IMR-90 (cell line): ENCODE results near the gene SLC2A1. TPM values are rescaled to one million over a fixed set of nuclear protein-coding genes. Genes with fewer than 3 reads are reported as not detected.

ENCODE experiments used
- ATAC-seq: fragments of 200-7000 bp; cut with Tn5 transposase; 2 replicates; pipeline ENCODE4 v1.9.1; 2020; ENCODE audit warnings: low read depth, mild to moderate bottlenecking, moderate library complexity
- BruUV-seq: library from RNA; stranded (reverse); fragments of 400-500 nt; replicated peaks from 2 replicates; lab custom pipeline; 2021; lab: Mats Ljungman, UMichigan
- CTCF ChIA-PET: fragments of 300-600 bp; formaldehyde crosslinking; extraction: SDS; loops from one replicate; lab custom pipeline; 2021; ENCODE audit warnings: antibody characterized with exemption; lab: Yijun Ruan, JAX
- POLR2A ChIA-PET: fragments of 300-600 bp; sonication (Branson Sonifier 250); formaldehyde crosslinking; loops from one replicate; lab custom pipeline; 2022; ENCODE audit warnings: antibody characterized with exemption; ENCODE audit not compliant: unreplicated experiment; lab: Charles Lee
- DNase-seq: peaks from one replicate; pipeline ENCODE4 v3.0.0; 2013
- H2AFZ ChIP-seq: replicated peaks from 2 replicates; pipeline ENCODE3; 2013; ENCODE audit warnings: low read length, mild to moderate bottlenecking; ENCODE audit not compliant: poor library complexity
- H2AK5ac ChIP-seq: 2 replicates; pipeline ENCODE4 v1.6.1; 2013; ENCODE audit warnings: low read depth, low read length, inconsistent platforms
- H2AK9ac ChIP-seq: replicated peaks from 2 replicates; pipeline ENCODE3; 2013; ENCODE audit warnings: mild to moderate bottlenecking, low read depth, low read length, moderate library complexity; ENCODE audit not compliant: poor library complexity
- H2BK120ac ChIP-seq: 2 replicates; pipeline ENCODE4 v1.6.1; 2013; ENCODE audit warnings: low read depth, low read length, inconsistent platforms
- H2BK15ac ChIP-seq: 3 replicates; pipeline ENCODE4 v1.6.1; 2013; ENCODE audit warnings: low read depth, low read length, inconsistent platforms
- H2BK20ac ChIP-seq: 2 replicates; pipeline ENCODE4 v1.6.1; 2013; ENCODE audit warnings: low read depth, mild to moderate bottlenecking, inconsistent platforms, low read length, moderate library complexity
- H2BK5ac ChIP-seq: 2 replicates; pipeline ENCODE4 v1.6.1; 2013; ENCODE audit warnings: mild to moderate bottlenecking, low read depth, low read length, inconsistent platforms; ENCODE audit not compliant: poor library complexity, severe bottlenecking
- H3K14ac ChIP-seq: replicated peaks from 2 replicates; pipeline ENCODE4 v1.6.1; 2013; ENCODE audit warnings: low read depth, low read length, inconsistent platforms
- H3K18ac ChIP-seq: 2 replicates; pipeline ENCODE4 v1.6.1; 2013; ENCODE audit warnings: low read depth, low read length, control low read depth
- H3K23ac ChIP-seq: 2 replicates; pipeline ENCODE4 v1.6.1; 2013; ENCODE audit warnings: low read depth, low read length, inconsistent platforms
- H3K27ac ChIP-seq: 2 replicates; pipeline ENCODE4 v1.5.1; 2013; ENCODE audit warnings: mild to moderate bottlenecking, control low read depth, low read length; ENCODE audit not compliant: insufficient read depth
- H3K27me3 ChIP-seq: 2 replicates; pipeline ENCODE4 v1.6.1; 2013; ENCODE audit warnings: low read length; ENCODE audit not compliant: control insufficient read depth, insufficient read depth
- H3K36me3 ChIP-seq: 2 replicates; pipeline ENCODE4 v1.6.1; 2013; ENCODE audit warnings: low read length, mixed read lengths; ENCODE audit not compliant: control insufficient read depth, insufficient read depth
- H3K4ac ChIP-seq: 2 replicates; pipeline ENCODE4 v1.6.1; 2013; ENCODE audit warnings: low read depth, low read length, inconsistent platforms
- H3K4me1 ChIP-seq: 2 replicates; pipeline ENCODE4 v1.6.1; 2013; ENCODE audit warnings: low read length, mixed read lengths; ENCODE audit not compliant: control insufficient read depth, insufficient read depth
- H3K4me2 ChIP-seq: 2 replicates; pipeline ENCODE4 v1.6.1; 2013; ENCODE audit warnings: low read depth, mild to moderate bottlenecking, control low read depth, low read length, moderate library complexity
- H3K4me3 ChIP-seq: 2 replicates; pipeline ENCODE4 v1.5.1; 2013; ENCODE audit warnings: low read depth, mild to moderate bottlenecking, control low read depth, low read length, moderate library complexity; ENCODE audit not compliant: insufficient read depth
- H3K56ac ChIP-seq: 2 replicates; pipeline ENCODE4 v1.6.1; 2013; ENCODE audit warnings: low read length, inconsistent platforms; ENCODE audit not compliant: insufficient read depth; ENCODE audit errors: extremely low read depth
- H3K79me1 ChIP-seq, 2 experiments: 2 replicates each; pipeline ENCODE4 v1.6.1; 2013; ENCODE audit warnings: low read length in 2 of 2, inconsistent platforms in 1 of 2, low read depth in 1 of 2
- H3K9ac ChIP-seq: 2 replicates; pipeline ENCODE4 v1.6.1; 2013; ENCODE audit warnings: low read depth, low read length, control low read depth
- H3K9me1 ChIP-seq: 2 replicates; pipeline ENCODE4 v1.6.1; 2013; ENCODE audit warnings: low read length, inconsistent platforms; ENCODE audit not compliant: insufficient read depth
- H3K9me3 ChIP-seq: 2 replicates; pipeline ENCODE4 v1.6.1; 2013; ENCODE audit warnings: low read length; ENCODE audit not compliant: control insufficient read depth, insufficient read depth
- H4K20me1 ChIP-seq: 2 replicates; pipeline ENCODE4 v1.6.1; 2013; ENCODE audit warnings: low read length, inconsistent platforms; ENCODE audit not compliant: insufficient read depth
- H4K5ac ChIP-seq: 2 replicates; pipeline ENCODE4 v1.6.1; 2013; ENCODE audit warnings: mild to moderate bottlenecking, low read depth, low read length, control low read depth
- H4K8ac ChIP-seq, 2 experiments: 2 replicates each; pipeline ENCODE4 v1.6.1; 2013; ENCODE audit warnings: low read depth in 2 of 2, low read length in 2 of 2, control low read depth in 1 of 2, inconsistent platforms in 1 of 2
- H4K91ac ChIP-seq: 2 replicates; pipeline ENCODE4 v1.6.1; 2013; ENCODE audit warnings: low read depth, low read length, inconsistent platforms; ENCODE audit not compliant: insufficient read depth
- BHLHE40 ChIP-seq: fragments of 150-350 bp; IDR thresholded peaks from 2 replicates; pipeline ENCODE4 v1.6.1; 2016; ENCODE audit warnings: mild to moderate bottlenecking, low read depth, low read length
- CEBPB ChIP-seq: IDR thresholded peaks from 2 replicates; pipeline ENCODE4 v1.6.1; 2012; ENCODE audit warnings: low read depth, low read length, improper control_type of control experiment
- FOS ChIP-seq: fragments of 150-350 bp; IDR thresholded peaks from 2 replicates; pipeline ENCODE4 v1.6.1; 2016; ENCODE audit warnings: low read depth, low read length
- MAFK ChIP-seq: IDR thresholded peaks from 2 replicates; pipeline ENCODE4 v1.6.1; 2012; ENCODE audit warnings: low read depth, low read length, improper control_type of control experiment
- POLR2A ChIP-seq: IDR thresholded peaks from 2 replicates; pipeline ENCODE4 v1.6.1; 2012; ENCODE audit warnings: mild to moderate bottlenecking, low read depth, low read length
- RFX5 ChIP-seq: IDR thresholded peaks from 2 replicates; pipeline ENCODE4 v1.8.0; 2012; ENCODE audit warnings: low read depth, mild to moderate bottlenecking, low read length, moderate library complexity
- WGBS, 2 experiments: methylation state at CpG; one replicate each; pipeline versions ENCODE4 v1.1.5 to v1.1.7; 2013; ENCODE audit warnings: missing lambda C conversion rate in 2 of 2; ENCODE audit not compliant: insufficient read length in 1 of 2; ENCODE audit errors: extremely low coverage in 2 of 2; 5-methylcytosine and 5-hydroxymethylcytosine counted together
- dilution Hi-C: fragments of 300-500 bp; cut with HindIII; formaldehyde crosslinking; loops from one replicate; pipeline ENCODE4 v1.14.3; 2018; ENCODE audit warnings: low sequenced_read_pairs; ENCODE audit not compliant: unreplicated experiment
- in situ Hi-C: fragments of 300-500 bp; cut with MboI; formaldehyde crosslinking; loops from 3 replicates; pipeline ENCODE4 v1.14.3; 2019; ENCODE audit warnings: low sequenced_read_pairs, inconsistent platforms, mixed read lengths
- intact Hi-C: fragments of 100-400 bp; cut with micrococcal nuclease; formaldehyde crosslinking; loops from 2 replicates; pipeline ENCODE4 v1.10.0; 2022
- polyA plus RNA-seq, 3 experiments: library from polyadenylated mRNA; depleted of rRNA; stranded (reverse); fragments of >200 nt; gene quantifications; 2 replicates each; pipeline ENCODE4 v1.2.3, GENCODE V29; 2012; ENCODE audit warnings: low replicate concordance in 1 of 3
- total RNA-seq: library from RNA; depleted of rRNA; stranded (reverse); fragments of >200 nt; gene quantifications from 2 replicates; pipeline ENCODE4 v1.2.3, GENCODE V29; 2012

Gene SLC2A1
- total and polyA plus RNA-seq, 2 of the 4 experiments (the other 2 are of a cell fraction) = 200 to 395 TPM

DNA sequence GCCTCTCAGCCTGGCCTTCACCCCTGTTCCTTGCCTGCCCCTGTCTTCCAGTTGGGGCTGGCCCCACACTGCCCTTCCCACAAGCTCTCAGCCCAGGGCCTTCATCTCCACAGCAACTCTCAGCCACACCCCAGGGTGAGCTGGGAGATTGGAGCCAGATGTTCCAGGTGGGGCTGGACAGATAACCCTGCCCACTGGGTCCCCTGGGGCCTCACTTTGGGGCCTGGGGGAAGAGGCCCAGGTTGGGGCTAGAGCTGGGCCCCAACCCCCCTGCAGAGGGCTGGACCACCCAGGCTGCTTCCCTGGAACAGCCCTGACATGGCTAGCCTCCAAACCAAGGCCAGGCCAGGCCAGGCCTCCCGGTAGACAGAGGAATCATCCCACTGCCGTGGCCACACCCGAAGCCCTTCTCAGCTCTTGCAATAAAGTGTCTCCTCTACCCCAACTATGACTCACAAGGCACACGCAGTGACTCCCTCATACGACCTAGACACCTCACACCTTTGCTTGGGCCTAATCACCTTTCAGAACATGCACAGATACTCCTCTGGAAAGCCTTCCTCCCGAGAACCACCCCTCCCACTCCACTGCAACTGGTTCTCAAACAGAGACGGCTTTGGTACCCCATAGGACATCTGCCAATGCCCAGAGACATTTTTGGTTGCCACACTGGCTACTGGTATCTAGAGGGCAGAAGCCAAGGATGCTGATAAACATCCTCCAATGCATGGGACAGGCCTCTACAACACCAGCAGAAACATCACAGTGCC, 22.2 kb downstream of the SLC2A1 start:
- in situ Hi-C loops = no loop called here
- Histone ChIP-seq H2BK15ac (peak overlapping the region; percentile 28), H2AFZ (peak overlapping the region; percentile 2), H3K9me1 (peaks cover 66% of the 10 kb centered on the region), H3K79me1 (peaks cover 52 to 99% of the 10 kb centered on the region in 2 experiments), H3K9ac (no peak overlapping the region; the same call in 1 of the 2 replicates), H4K91ac (peak overlapping the region; percentile 84), H3K56ac (no peak overlapping the region), H3K36me3 (peaks cover 82% of the 10 kb centered on the region), H2BK20ac (peak overlapping the region; percentile 83), H3K4me3 (no peak overlapping the region), H3K27me3 (no peaks in the 10 kb centered on the region), H2BK5ac (peak overlapping the region; percentile 83), H2BK120ac (peak overlapping the region; percentile 99), H4K20me1 (peaks cover 74% of the 10 kb centered on the region), H3K4me2 (0 out of 2 replicates have a peak overlapping the region, but pooled peaks have one; percentile 0), H4K8ac (peak overlapping the region; percentile 7 to 76; a peak in 3 of 4 replicates), H3K27ac (peak overlapping the region; percentile 21), H3K14ac (peak overlapping the region; percentile 91), H3K4me1 (peaks cover 57% of the 10 kb centered on the region), H3K23ac (peak overlapping the region; percentile 61), H2AK5ac (peak overlapping the region; percentile 68), H3K9me3 (no peaks in the 10 kb centered on the region), H3K4ac (peak overlapping the region; percentile 100), H3K18ac (peak overlapping the region; percentile 21; the same call in 1 of the 2 replicates), H2AK9ac (peak overlapping the region; percentile 69), H4K5ac (peak overlapping the region; percentile 28; the same call in 1 of the 2 replicates)
- BruUV-seq = no TSS peak
- 28% methylated on average over 3 of the region's 7 CpGs; no CpG with 5 or more reads in 1 of the 2 experiments for WGBS, 2 experiments
- ATAC-seq (peak; percentile 21), DNase-seq (peak; percentile 71)
- dilution Hi-C loops = no loop called here
- ChIA-PET POLR2A (no interaction called here), CTCF (interaction anchor here (1.0 to 2.5 kb wide), 3 partner anchors 14 to 137 kb away, joined by 4 to 9 read pairs (median 8); no protein-coding TSS in a partner anchor)
- intact Hi-C loops = no loop called here
- no peak for TF ChIP-seq MAFK
- TF ChIP-seq POLR2A = no peak
- TF ChIP-seq FOS = peak; percentile 43; the same call in 1 of the 2 replicates
- TF ChIP-seq CEBPB = peak; percentile 62
- no peak for TF ChIP-seq RFX5
- TF ChIP-seq BHLHE40 = peak; percentile 37; the same call in 1 of the 2 replicates
